B cell (primary cell): Measurements from ENCODE around the gene ZDHHC22. TPM values are rescaled to one million over a fixed set of nuclear protein-coding genes. Genes with fewer than 3 reads are reported as not detected.

Experiments
- ATAC-seq: fragments of 200-7000 bp; cut with Tn5 transposase; one replicate; pipeline ENCODE4 v1.10.0; 2021; ENCODE audit warnings: low read depth, mild to moderate bottlenecking, moderate number of reproducible peaks, moderate library complexity
- CTCF ChIA-PET: fragments of 350-600 bp; sonication (Branson Sonifier 250); formaldehyde crosslinking; loops from one replicate; lab custom pipeline; 2021; ENCODE audit warnings: antibody characterized with exemption, inconsistent platforms; lab: Charles Lee
- POLR2A ChIA-PET: fragments of 350-600 bp; sonication (Branson Sonifier 250); formaldehyde crosslinking; loops from one replicate; lab custom pipeline; 2021; ENCODE audit warnings: antibody characterized with exemption; lab: Charles Lee
- DNase-seq: peaks from one replicate; pipeline ENCODE4 v3.0.0; 2013
- H2AFZ ChIP-seq: 2 replicates; pipeline ENCODE4 v1.6.1; 2012; ENCODE audit warnings: mild to moderate bottlenecking, low read depth, low read length; ENCODE audit not compliant: insufficient read depth, poor library complexity, severe bottlenecking
- H3K27ac ChIP-seq, 2 donors: 1 replicate in 1 of 2; 2 replicates in 1 of 2; pipeline ENCODE4 v1.5.1; 2012 to 2013; ENCODE audit warnings: low read length in 2 of 2, mild to moderate bottlenecking in 2 of 2, moderate library complexity in 1 of 2
- H3K27me3 ChIP-seq, 4 experiments: fragments of 200-600 bp in 1 of 4; sonication (generic) in 1 of 4; replicated peaks in 1 of 4; 1 replicate in 2 of 4; 2 replicates in 2 of 4; pipeline versions ENCODE4 v1.6.1 to v1.7.0; 2013 to 2016; ENCODE audit warnings: low read length in 3 of 4, mild to moderate bottlenecking in 2 of 4, mixed read lengths in 1 of 4, moderate library complexity in 1 of 4; ENCODE audit not compliant: insufficient read depth in 4 of 4, control insufficient read depth in 3 of 4; ENCODE audit errors: control extremely low read depth in 1 of 4
- H3K36me3 ChIP-seq, 2 experiments: replicated peaks in 1 of 2; 1 replicate in 1 of 2; 2 replicates in 1 of 2; pipeline versions ENCODE4 v1.6.1 to v1.7.1; 2013; ENCODE audit warnings: low read length in 1 of 2; ENCODE audit not compliant: insufficient read depth in 2 of 2, control insufficient read depth in 1 of 2; ENCODE audit errors: control extremely low read depth in 1 of 2, extremely low read depth in 1 of 2
- H3K4me1 ChIP-seq, 2 donors: fragments of 200-600 bp in 1 of 2; sonication (generic) in 1 of 2; 1 replicate in 1 of 2; 2 replicates in 1 of 2; pipeline versions ENCODE4 v1.5.1 to v1.6.1; 2013 to 2017; ENCODE audit warnings: low read length in 2 of 2; ENCODE audit not compliant: control insufficient read depth in 2 of 2, insufficient read depth in 2 of 2
- H3K4me2 ChIP-seq: replicated peaks from 2 replicates; pipeline ENCODE3; 2012; ENCODE audit warnings: mild to moderate bottlenecking, low read depth, low read length; ENCODE audit not compliant: poor library complexity, severe bottlenecking
- H3K4me3 ChIP-seq, 5 experiments: fragments of 200-600 bp in 1 of 5; sonication (generic) in 1 of 5; 1 replicate in 3 of 5; 2 replicates in 2 of 5; pipeline versions ENCODE4 v1.5.1 to v1.7.0; 2011 to 2016; ENCODE audit warnings: low read length in 4 of 5, mild to moderate bottlenecking in 4 of 5, low read depth in 2 of 5, control low read depth in 1 of 5, moderate library complexity in 1 of 5; ENCODE audit not compliant: insufficient read depth in 1 of 5; ENCODE audit errors: control extremely low read depth in 1 of 5, extremely low read depth in 1 of 5
- H3K79me2 ChIP-seq: fragments of 200-600 bp; sonication (generic); one replicate; pipeline ENCODE4 v1.6.0; 2016; ENCODE audit warnings: low read length; ENCODE audit not compliant: control insufficient read depth, insufficient read depth
- H3K9ac ChIP-seq: fragments of 200-600 bp; sonication (generic); 2 replicates; pipeline ENCODE4 v1.6.1; 2017; ENCODE audit warnings: mild to moderate bottlenecking, low read length, moderate library complexity
- H3K9me3 ChIP-seq, 3 donors: one replicate each; pipeline versions ENCODE4 v1.6.1 to v1.7.1; 2013; ENCODE audit warnings: low read length in 2 of 3; ENCODE audit not compliant: control insufficient read depth in 2 of 3, insufficient read depth in 1 of 3; ENCODE audit errors: control extremely low read depth in 1 of 3
- H4K20me1 ChIP-seq: 2 replicates; pipeline ENCODE4 v1.6.0; 2012; ENCODE audit warnings: mild to moderate bottlenecking, low read length; ENCODE audit not compliant: insufficient read depth, control insufficient read depth, poor library complexity, severe bottlenecking
- H3K27ac Mint-ChIP-seq: one replicate; pipeline ENCODE4 v1.8.0; 2021; ENCODE audit warnings: mixed read lengths
- H3K27me3 Mint-ChIP-seq: one replicate; pipeline ENCODE4 v1.8.0; 2021; ENCODE audit warnings: mixed read lengths
- H3K4me1 Mint-ChIP-seq: one replicate; pipeline ENCODE4 v1.8.0; 2021; ENCODE audit warnings: mixed read lengths
- H3K4me3 Mint-ChIP-seq: one replicate; pipeline ENCODE4 v1.8.0; 2021; ENCODE audit warnings: mixed read lengths
- H3K9me3 Mint-ChIP-seq: one replicate; pipeline ENCODE4 v1.8.0; 2022; ENCODE audit warnings: mixed read lengths; ENCODE audit not compliant: insufficient read depth
- EZH2 ChIP-seq: IDR thresholded peaks from 2 replicates; pipeline ENCODE4 v1.6.1; 2012; ENCODE audit warnings: borderline replicate concordance, low read depth, mild to moderate bottlenecking, moderate library complexity, low read length; ENCODE audit not compliant: insufficient read depth, poor library complexity, severe bottlenecking
- WGBS: methylation state at CpG from one replicate; pipeline ENCODE4 v1.1.5; 2013; ENCODE audit warnings: missing lambda C conversion rate; ENCODE audit not compliant: insufficient coverage; 5-methylcytosine and 5-hydroxymethylcytosine counted together
- intact Hi-C: fragments of 100-400 bp; cut with micrococcal nuclease; formaldehyde crosslinking; loops from one replicate; pipeline ENCODE4 v1.10.0; 2022
- polyA plus RNA-seq: library from polyadenylated mRNA; depleted of rRNA; stranded (reverse); fragments of >200 nt; gene quantifications from 2 replicates; pipeline ENCODE4 v1.2.3, GENCODE V29; 2012
- total RNA-seq, 2 donors: library from RNA; stranded (reverse); fragments of 120-200 nt in 1 of 2; gene quantifications; 1 replicate in 1 of 2; 2 replicates in 1 of 2; pipeline versions ENCODE4 v1.2.3 to v1.2.4, GENCODE V29; 2013 to 2022
- TF ChIP-seq, protein P1 (sequence below): fragments of 200-600 bp; IDR thresholded peaks from one replicate; pipeline ENCODE4 v1.8.0; 2022; ENCODE audit warnings: antibody characterized with exemption, mild to moderate bottlenecking

The ZDHHC22 gene
- total and polyA plus RNA-seq, 2 donors (not counting 1 experiment from before 2014, with no cell fraction given), result not detected

- Mint-ChIP-seq H3K4me3 (no peak overlapping the region), H3K27me3 (peaks cover 24% of the 10 kb centered on the region), H3K4me1 (no peaks in the 10 kb centered on the region), H3K9me3 (peaks cover 11% of the 10 kb centered on the region), H3K27ac (no peak overlapping the region)
- Histone ChIP-seq H3K4me3 (no peak overlapping the region), H3K27me3 (no peaks in the 10 kb centered on the region), H4K20me1 (no peaks in the 10 kb centered on the region), H3K36me3 (no peaks in the 10 kb centered on the region), H3K27ac (no peak overlapping the region), H3K9ac (no peak overlapping the region), H2AFZ (no peak overlapping the region), H3K4me2 (no peak overlapping the region), H3K9me3 (peaks cover 5 to 19% (median 11%) of the 10 kb centered on the region in 3 donors), H3K4me1 (no peaks in the 10 kb centered on the region), H3K79me2 (no peaks in the 10 kb centered on the region)
- DNase-seq, result no peak
- 88% methylated on average over 5 of the region's 5 CpGs for WGBS
- ATAC-seq, result no peak
- POLR2A ChIA-PET, result no interaction called here
- TF ChIP-seq, protein P1, sequence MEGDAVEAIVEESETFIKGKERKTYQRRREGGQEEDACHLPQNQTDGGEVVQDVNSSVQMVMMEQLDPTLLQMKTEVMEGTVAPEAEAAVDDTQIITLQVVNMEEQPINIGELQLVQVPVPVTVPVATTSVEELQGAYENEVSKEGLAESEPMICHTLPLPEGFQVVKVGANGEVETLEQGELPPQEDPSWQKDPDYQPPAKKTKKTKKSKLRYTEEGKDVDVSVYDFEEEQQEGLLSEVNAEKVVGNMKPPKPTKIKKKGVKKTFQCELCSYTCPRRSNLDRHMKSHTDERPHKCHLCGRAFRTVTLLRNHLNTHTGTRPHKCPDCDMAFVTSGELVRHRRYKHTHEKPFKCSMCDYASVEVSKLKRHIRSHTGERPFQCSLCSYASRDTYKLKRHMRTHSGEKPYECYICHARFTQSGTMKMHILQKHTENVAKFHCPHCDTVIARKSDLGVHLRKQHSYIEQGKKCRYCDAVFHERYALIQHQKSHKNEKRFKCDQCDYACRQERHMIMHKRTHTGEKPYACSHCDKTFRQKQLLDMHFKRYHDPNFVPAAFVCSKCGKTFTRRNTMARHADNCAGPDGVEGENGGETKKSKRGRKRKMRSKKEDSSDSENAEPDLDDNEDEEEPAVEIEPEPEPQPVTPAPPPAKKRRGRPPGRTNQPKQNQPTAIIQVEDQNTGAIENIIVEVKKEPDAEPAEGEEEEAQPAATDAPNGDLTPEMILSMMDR, result no peak
- no peak for TF ChIP-seq EZH2
- intact Hi-C loops, result no loop called here
- CTCF ChIA-PET, result no interaction called here
Measured at GRCh38 chr14:77172916-77173315, 31.3 kb upstream of the ZDHHC22 start.

- Histone ChIP-seq H2AFZ (no peak overlapping the region), H3K4me2 (no peak overlapping the region), H3K9me3 (peaks cover 5 to 19% (median 12%) of the 10 kb centered on the region in 3 donors), H3K4me1 (no peaks in the 10 kb centered on the region), H3K9ac (no peak overlapping the region), H3K4me3 (no peak overlapping the region), H4K20me1 (no peaks in the 10 kb centered on the region), H3K27me3 (no peaks in the 10 kb centered on the region), H3K27ac (no peak overlapping the region), H3K36me3 (no peaks in the 10 kb centered on the region), H3K79me2 (no peaks in the 10 kb centered on the region)
- no peak for TF ChIP-seq EZH2
- TF ChIP-seq, protein P1, result no peak
- H3K9me3 Mint-ChIP-seq, result peaks cover 11% of the 10 kb centered on the region
- no CpG with 5 or more reads among the region's 3 CpGs for WGBS
- CTCF ChIA-PET, result no interaction called here
- no peak overlapping the region for H3K27ac Mint-ChIP-seq
- H3K27me3 Mint-ChIP-seq, result peaks cover 24% of the 10 kb centered on the region
- no peak overlapping the region for H3K4me3 Mint-ChIP-seq
- H3K4me1 Mint-ChIP-seq, result no peaks in the 10 kb centered on the region
- DNase-seq (no peak), ATAC-seq (no peak)
- intact Hi-C loops, result no loop called here
- POLR2A ChIA-PET, result no interaction called here
Measured at GRCh38 chr14:77170045-77170444, 28.5 kb upstream of the ZDHHC22 start.
